SU-DHL-6 (cell line): Measurements from ENCODE around the gene LRP1.

Experiments
- H2AFZ ChIP-seq: fragments of 200-600 bp; sonication (generic); 2 replicates; pipeline ENCODE4 v1.6.1; 2014; ENCODE audit warnings: low read depth, mild to moderate bottlenecking, moderate library complexity, mixed read lengths, antibody characterized with exemption, low read length; ENCODE audit not compliant: severe bottlenecking
- H3F3A ChIP-seq: fragments of 200-600 bp; shearing (Covaris generic); 2 replicates; pipeline ENCODE4 v1.6.0; 2016; ENCODE audit warnings: antibody characterized with exemption, mild to moderate bottlenecking; ENCODE audit not compliant: insufficient read depth
- H3K27ac ChIP-seq: fragments of 200-600 bp; sonication (generic); 2 replicates; pipeline ENCODE4 v1.5.1; 2016; ENCODE audit warnings: low read depth, mild to moderate bottlenecking, low read length, moderate library complexity, mixed read lengths
- H3K27me3 ChIP-seq: fragments of 200-600 bp; sonication (generic), shearing (Covaris generic); 2 replicates; pipeline ENCODE4 v1.6.0; 2014; ENCODE audit warnings: mild to moderate bottlenecking, low read length
- H3K36me3 ChIP-seq: fragments of 200-600 bp; sonication (generic); 2 replicates; pipeline ENCODE4 v1.6.1; 2014; ENCODE audit warnings: mild to moderate bottlenecking, low read length, mixed read lengths
- H3K4me2 ChIP-seq: fragments of 300-600, 200-600 bp; shearing (Covaris generic), sonication (generic); 2 replicates; pipeline ENCODE4 v1.6.0; 2014; ENCODE audit warnings: low read length, low read depth, mild to moderate bottlenecking; ENCODE audit not compliant: poor library complexity, severe bottlenecking
- H3K4me3 ChIP-seq: fragments of 200-600 bp; sonication (generic); 2 replicates; pipeline ENCODE4 v1.5.1; 2014; ENCODE audit warnings: antibody characterized with exemption, low read length, mild to moderate bottlenecking, mixed read lengths; ENCODE audit not compliant: insufficient read depth, poor library complexity, severe bottlenecking
- H3K79me2 ChIP-seq: fragments of 200-600 bp; sonication (generic); 2 replicates; pipeline ENCODE4 v1.6.1; 2014; ENCODE audit warnings: mild to moderate bottlenecking, low read length, moderate library complexity; ENCODE audit not compliant: insufficient read depth
- H3K9ac ChIP-seq: fragments of 200-600 bp; sonication (generic); 2 replicates; pipeline ENCODE4 v1.7.0; 2014; ENCODE audit warnings: mild to moderate bottlenecking, low read length
- H3K9me2 ChIP-seq: fragments of 200-600 bp; sonication (generic); replicated peaks from 2 replicates; pipeline ENCODE4 v1.6.1; 2014; ENCODE audit warnings: low read length; ENCODE audit not compliant: insufficient read depth
- H3K9me3 ChIP-seq: fragments of 200-600 bp; sonication (generic); 2 replicates; pipeline ENCODE4 v1.6.1; 2014; ENCODE audit warnings: low read length, mixed read lengths; ENCODE audit not compliant: insufficient read depth
- H4K20me1 ChIP-seq: fragments of 200-600 bp; sonication (generic); 2 replicates; pipeline ENCODE4 v1.6.1; 2014; ENCODE audit warnings: low read depth, mild to moderate bottlenecking, antibody characterized with exemption, low read length, moderate library complexity, mixed read lengths
- CTCF ChIP-seq: fragments of 200-600 bp; sonication (generic); IDR thresholded peaks from one replicate; pipeline ENCODE4 v1.5.1; 2017; ENCODE audit warnings: antibody characterized with exemption, mild to moderate bottlenecking, low read length, moderate library complexity; ENCODE audit not compliant: insufficient read depth, poor library complexity, severe bottlenecking
- EZH2phosphoT487 ChIP-seq: fragments of 200-600 bp; sonication (generic), shearing (Covaris generic); conservative IDR thresholded peaks from 2 replicates; pipeline ENCODE4 v1.6.1; 2018; ENCODE audit warnings: mild to moderate bottlenecking, antibody characterized with exemption, low read length, moderate library complexity, mixed read lengths

Gene LRP1

GRCh38 chr12:57098546-57098945 is 29.7 kb upstream of the LRP1 start:
- no peak for TF ChIP-seq CTCF
- TF ChIP-seq EZH2phosphoT487: no peak
- peaks cover 27% of the 10 kb centered on the region for H3F3A ChIP-seq

GRCh38 chr12:57099047-57099714 is 29.1 kb upstream of the LRP1 start:
- no peaks in the 10 kb centered on the region for H3K9me2 ChIP-seq
- TF ChIP-seq CTCF (no peak), EZH2phosphoT487 (no peak)
- no peaks in the 10 kb centered on the region for H3K79me2 ChIP-seq
- H3K4me2 ChIP-seq: no peak overlapping the region
- no peak overlapping the region for H3K27ac ChIP-seq
- H3K27me3 ChIP-seq: no peaks in the 10 kb centered on the region
- no peaks in the 10 kb centered on the region for H3K9me3 ChIP-seq
- H3F3A ChIP-seq: peaks cover 26% of the 10 kb centered on the region
- no peak overlapping the region for H3K4me3 ChIP-seq
- no peaks in the 10 kb centered on the region for H4K20me1 ChIP-seq
- H3K36me3 ChIP-seq: peaks cover 3% of the 10 kb centered on the region; the same call in 1 of the 2 replicates
- no peak overlapping the region for H3K9ac ChIP-seq
- H2AFZ ChIP-seq: no peak overlapping the region

More at GRCh38 chr12:57098546-57098945, 29.7 kb upstream of the LRP1 start:
- Histone ChIP-seq H3K36me3 (peaks cover 3% of the 10 kb centered on the region; the same call in 1 of the 2 replicates), H3K4me3 (no peak overlapping the region), H3K9me3 (no peaks in the 10 kb centered on the region), H3K9ac (no peak overlapping the region), H3K27me3 (no peaks in the 10 kb centered on the region), H3K79me2 (no peaks in the 10 kb centered on the region), H3K4me2 (no peak overlapping the region), H4K20me1 (no peaks in the 10 kb centered on the region), H3K27ac (no peak overlapping the region), H2AFZ (no peak overlapping the region), H3K9me2 (no peaks in the 10 kb centered on the region)

GRCh38 chr12:57099766-57100165 is 28.5 kb upstream of the LRP1 start:
- Histone ChIP-seq H3K36me3 (peaks cover 3% of the 10 kb centered on the region; the same call in 1 of the 2 replicates), H3K4me3 (no peak overlapping the region), H3K4me2 (no peak overlapping the region), H3K79me2 (no peaks in the 10 kb centered on the region), H3K9me3 (no peaks in the 10 kb centered on the region), H3K9me2 (no peaks in the 10 kb centered on the region), H2AFZ (no peak overlapping the region), H4K20me1 (no peaks in the 10 kb centered on the region), H3K9ac (no peak overlapping the region), H3K27me3 (no peaks in the 10 kb centered on the region), H3F3A (peaks cover 21% of the 10 kb centered on the region), H3K27ac (no peak overlapping the region)
- TF ChIP-seq CTCF: no peak
- TF ChIP-seq EZH2phosphoT487: no peak
